HEK293T (cell line): Measurements from ENCODE around the gene HSP90AB1.

Source experiments
- ELF4 ChIP-seq: fragments of 450-650 bp; IDR thresholded peaks from 2 replicates; pipeline ENCODE4 v1.6.1; 2017; ENCODE audit warnings: antibody characterized with exemption
- HDGF ChIP-seq: fragments of 450-650 bp; IDR thresholded peaks from 2 replicates; pipeline ENCODE4 v1.6.1; 2017; ENCODE audit warnings: antibody characterized with exemption, borderline replicate concordance
- PKNOX1 ChIP-seq: fragments of 450-650 bp; IDR thresholded peaks from 2 replicates; pipeline ENCODE4 v1.6.1; 2016
- SUZ12 ChIP-seq: fragments of 450-650 bp; IDR thresholded peaks from 2 replicates; pipeline ENCODE4 v1.6.1; 2016; ENCODE audit warnings: mild to moderate bottlenecking

DNA sequence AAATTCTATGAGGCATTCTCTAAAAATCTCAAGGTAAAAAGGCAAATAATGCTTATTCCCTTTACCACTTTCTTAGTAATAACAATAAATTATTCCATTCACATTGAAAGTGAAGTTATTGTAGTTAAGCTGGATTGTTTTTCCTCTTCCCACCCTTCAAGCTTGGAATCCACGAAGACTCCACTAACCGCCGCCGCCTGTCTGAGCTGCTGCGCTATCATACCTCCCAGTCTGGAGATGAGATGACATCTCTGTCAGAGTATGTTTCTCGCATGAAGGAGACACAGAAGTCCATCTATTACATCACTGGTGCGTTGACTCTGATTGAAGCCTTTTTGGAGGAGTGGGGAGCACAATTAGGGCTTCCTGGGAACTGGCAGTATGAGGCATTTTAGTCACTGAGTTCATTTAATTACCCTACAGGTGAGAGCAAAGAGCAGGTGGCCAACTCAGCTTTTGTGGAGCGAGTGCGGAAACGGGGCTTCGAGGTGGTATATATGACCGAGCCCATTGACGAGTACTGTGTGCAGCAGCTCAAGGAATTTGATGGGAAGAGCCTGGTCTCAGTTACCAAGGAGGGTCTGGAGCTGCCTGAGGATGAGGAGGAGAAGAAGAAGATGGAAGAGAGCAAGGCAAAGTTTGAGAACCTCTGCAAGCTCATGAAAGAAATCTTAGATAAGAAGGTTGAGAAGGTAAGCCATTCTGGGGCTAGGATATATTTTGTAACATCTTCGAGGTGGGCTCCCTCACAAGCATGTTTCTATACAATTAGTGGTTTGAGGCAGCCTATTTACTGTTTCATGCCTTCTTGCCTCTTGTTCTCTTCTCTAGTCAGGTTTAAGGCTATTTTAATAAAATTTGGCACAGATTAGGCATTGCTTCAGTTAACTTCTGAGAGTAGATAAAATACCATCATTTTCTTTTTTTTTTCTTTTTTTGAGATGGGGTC lies 4.9 kb downstream of the HSP90AB1 start:
- no peak for TF ChIP-seq HDGF
- TF ChIP-seq ELF4 = no peak
- TF ChIP-seq PKNOX1 = no peak
- no peak for TF ChIP-seq SUZ12
